A673 (cell line): Measurements from ENCODE around the gene TIMM8A. TPM values are rescaled to one million over a fixed set of nuclear protein-coding genes. Genes with fewer than 3 reads are reported as not detected.

Experiments
- BruUV-seq: library from RNA; stranded (reverse); fragments of 400-500 nt; replicated peaks from 2 replicates; lab custom pipeline; 2021; lab: Mats Ljungman, UMichigan
- CTCF ChIA-PET: fragments of 300-600 bp; sonication (Branson Sonifier 250); formaldehyde crosslinking; loops from one replicate; lab custom pipeline; 2022; ENCODE audit warnings: antibody characterized with exemption; lab: Charles Lee
- POLR2A ChIA-PET: fragments of 300-600 bp; sonication (Branson Sonifier 250); formaldehyde crosslinking; loops from one replicate; lab custom pipeline; 2022; ENCODE audit warnings: antibody characterized with exemption; ENCODE audit not compliant: low non-redundant PET; lab: Charles Lee
- DNase-seq: peaks from one replicate; pipeline ENCODE4 v3.0.0-alpha.2; 2015; ENCODE audit warnings: low spot score
- H3K27ac ChIP-seq: fragments of 200-600 bp; sonication (generic); 2 replicates; pipeline ENCODE4 v1.5.1; 2016; ENCODE audit warnings: mixed run types, low read depth, mild to moderate bottlenecking, mixed read lengths, antibody characterized with exemption, low read length; ENCODE audit not compliant: poor library complexity, severe bottlenecking
- H3K27me3 ChIP-seq: fragments of 200-600 bp; sonication (generic); replicated peaks from 2 replicates; pipeline ENCODE4 v1.6.1; 2017; ENCODE audit warnings: mixed run types, low read depth, mild to moderate bottlenecking, mixed read lengths, antibody characterized with exemption, low read length; ENCODE audit not compliant: insufficient read depth, poor library complexity
- H3K36me3 ChIP-seq: fragments of 200-600 bp; sonication (generic); 2 replicates; pipeline ENCODE4 v1.6.1; 2016; ENCODE audit warnings: mixed run types, mild to moderate bottlenecking, mixed read lengths, antibody characterized with exemption, low read length; ENCODE audit not compliant: insufficient read depth, poor library complexity, severe bottlenecking
- H3K4me1 ChIP-seq: fragments of 200-600 bp; sonication (generic); 2 replicates; pipeline ENCODE4 v1.6.1; 2017; ENCODE audit warnings: mixed run types, mild to moderate bottlenecking, mixed read lengths, antibody characterized with exemption, low read length; ENCODE audit not compliant: insufficient read depth, poor library complexity, severe bottlenecking
- H3K4me3 ChIP-seq: fragments of 200-600 bp; sonication (generic); 2 replicates; pipeline ENCODE4 v1.5.1; 2016; ENCODE audit warnings: low read depth, mixed run types, mild to moderate bottlenecking, mixed read lengths, low read length; ENCODE audit not compliant: poor library complexity, severe bottlenecking
- H3K9me3 ChIP-seq: fragments of 200-600 bp; sonication (generic); 2 replicates; pipeline ENCODE4 v1.6.1; 2016; ENCODE audit warnings: mixed run types, low read depth, mild to moderate bottlenecking, mixed read lengths, antibody characterized with exemption, low read length; ENCODE audit not compliant: poor library complexity, severe bottlenecking
- EZH2 ChIP-seq: fragments of 200-600 bp; sonication (generic); IDR thresholded peaks from 2 replicates; pipeline ENCODE4 v1.6.1; 2017; ENCODE audit warnings: borderline replicate concordance, low read depth, mild to moderate bottlenecking, mixed read lengths, antibody characterized with exemption, low read length; ENCODE audit not compliant: poor library complexity, severe bottlenecking
- intact Hi-C: fragments of 100-400 bp; cut with micrococcal nuclease; formaldehyde crosslinking; loops from one replicate; pipeline ENCODE4 v1.10.0; 2022; ENCODE audit not compliant: unreplicated experiment
- total RNA-seq: library from RNA; stranded (reverse); gene quantifications from 2 replicates; pipeline ENCODE4 v1.2.3, GENCODE V29; 2021
- TF ChIP-seq, protein P1 (sequence below): fragments of 300-800, 200-600 bp; sonication (generic); conservative IDR thresholded peaks from 2 replicates; pipeline ENCODE4 v1.5.1; 2017; ENCODE audit warnings: low read depth, mild to moderate bottlenecking, antibody characterized with exemption, low read length, moderate library complexity, mixed read lengths

TIMM8A gene
- total RNA-seq, 1 experiment from 2014 or later: 44.5 TPM

DNA sequence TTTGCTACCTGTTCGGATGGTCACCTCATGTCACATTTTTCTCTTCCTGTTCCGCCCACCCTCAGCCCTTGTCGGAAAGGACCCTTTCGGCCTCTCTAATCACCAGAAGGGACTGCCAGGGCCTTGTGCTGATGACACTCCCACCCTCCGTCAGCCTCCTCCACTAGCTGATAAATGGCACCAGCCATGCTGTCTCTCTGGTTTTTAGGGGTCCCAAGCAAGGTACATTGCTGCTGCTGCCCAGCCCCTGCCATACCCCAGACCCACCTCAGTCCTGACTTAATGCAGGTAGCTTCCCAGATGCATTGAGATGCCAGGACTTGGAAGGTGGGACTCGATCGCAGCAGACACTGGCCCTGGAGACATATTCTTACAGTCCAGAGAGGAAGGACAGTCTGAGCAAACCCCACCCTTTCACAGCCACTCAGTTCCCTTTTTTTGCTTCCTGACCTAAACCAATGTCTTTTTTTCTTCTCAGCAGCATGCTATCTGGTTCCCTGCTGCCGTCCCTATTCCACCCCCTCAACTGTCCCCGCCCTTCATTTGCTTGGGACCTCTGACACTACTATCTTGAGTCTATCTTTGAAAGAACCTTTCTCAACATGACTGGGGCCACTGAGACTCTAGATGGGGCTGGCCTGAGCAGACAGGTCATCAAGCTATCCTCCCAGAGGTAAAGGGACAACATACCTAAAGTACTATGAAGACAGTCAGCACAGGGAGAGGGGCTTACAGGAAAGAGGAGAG lies 37.4 kb upstream of the TIMM8A start, which contains the start of gene BTK:
BTK (minus strand) TSS at position 397 of the 747 bp plus-strand sequence. CDS start 10,907 bp downstream, outside the sequence.
- intact Hi-C loops: no loop called here
- TF ChIP-seq, protein P1, sequence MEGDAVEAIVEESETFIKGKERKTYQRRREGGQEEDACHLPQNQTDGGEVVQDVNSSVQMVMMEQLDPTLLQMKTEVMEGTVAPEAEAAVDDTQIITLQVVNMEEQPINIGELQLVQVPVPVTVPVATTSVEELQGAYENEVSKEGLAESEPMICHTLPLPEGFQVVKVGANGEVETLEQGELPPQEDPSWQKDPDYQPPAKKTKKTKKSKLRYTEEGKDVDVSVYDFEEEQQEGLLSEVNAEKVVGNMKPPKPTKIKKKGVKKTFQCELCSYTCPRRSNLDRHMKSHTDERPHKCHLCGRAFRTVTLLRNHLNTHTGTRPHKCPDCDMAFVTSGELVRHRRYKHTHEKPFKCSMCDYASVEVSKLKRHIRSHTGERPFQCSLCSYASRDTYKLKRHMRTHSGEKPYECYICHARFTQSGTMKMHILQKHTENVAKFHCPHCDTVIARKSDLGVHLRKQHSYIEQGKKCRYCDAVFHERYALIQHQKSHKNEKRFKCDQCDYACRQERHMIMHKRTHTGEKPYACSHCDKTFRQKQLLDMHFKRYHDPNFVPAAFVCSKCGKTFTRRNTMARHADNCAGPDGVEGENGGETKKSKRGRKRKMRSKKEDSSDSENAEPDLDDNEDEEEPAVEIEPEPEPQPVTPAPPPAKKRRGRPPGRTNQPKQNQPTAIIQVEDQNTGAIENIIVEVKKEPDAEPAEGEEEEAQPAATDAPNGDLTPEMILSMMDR: no peak
- no peak for TF ChIP-seq EZH2
- ChIA-PET POLR2A (no interaction called here), CTCF (no interaction called here)
- Histone ChIP-seq H3K27me3 (no peaks in the 10 kb centered on the region), H3K4me1 (no peaks in the 10 kb centered on the region), H3K4me3 (no peak within 1 kb of the TSS), H3K27ac (no peak within 1 kb of the TSS), H3K36me3 (no peaks in the 10 kb centered on the region), H3K9me3 (no peaks in the 10 kb centered on the region)
- BruUV-seq: no TSS peak
- no peak for DNase-seq

DNA sequence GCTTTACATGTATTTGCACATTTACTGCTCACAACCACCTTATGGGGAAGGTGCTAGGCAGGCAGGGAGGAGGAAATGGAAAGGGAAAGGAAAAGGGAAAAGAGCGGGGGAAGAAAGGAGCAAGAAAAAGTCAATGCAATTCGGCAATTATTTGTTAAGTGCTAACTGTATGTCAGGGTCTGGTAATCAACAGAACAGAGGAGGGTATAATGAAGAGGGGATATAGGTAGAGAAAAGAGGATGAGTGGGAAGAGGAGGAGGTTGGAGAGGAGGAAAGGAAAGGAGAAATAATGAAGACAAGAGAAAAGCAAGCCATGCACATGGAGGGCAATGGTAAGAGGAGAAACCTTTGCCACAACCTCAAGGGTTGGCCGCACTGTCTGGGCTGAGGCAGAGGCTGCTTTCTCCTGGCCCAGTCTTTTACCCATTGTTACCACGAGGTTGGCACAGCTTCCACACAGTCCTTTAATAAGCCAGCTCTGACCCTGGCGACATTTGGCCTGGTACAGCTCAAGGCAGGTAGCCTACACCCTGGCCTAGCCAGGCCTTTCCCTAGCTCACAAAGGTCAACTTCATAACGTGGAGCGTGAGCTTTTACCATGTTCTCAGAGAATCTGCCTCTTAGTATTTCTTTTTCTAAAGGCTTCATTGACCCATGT lies 36.6 kb upstream of the TIMM8A start:
- ChIA-PET POLR2A (no interaction called here), CTCF (no interaction called here)
- Histone ChIP-seq H3K4me3 (no peak overlapping the region), H3K9me3 (no peaks in the 10 kb centered on the region), H3K36me3 (no peaks in the 10 kb centered on the region), H3K27me3 (no peaks in the 10 kb centered on the region), H3K27ac (no peak overlapping the region), H3K4me1 (no peaks in the 10 kb centered on the region)
- no peak for DNase-seq
- BruUV-seq: no TSS peak
- intact Hi-C loops: no loop called here
- TF ChIP-seq EZH2: no peak
- TF ChIP-seq, protein P1: no peak

DNA sequence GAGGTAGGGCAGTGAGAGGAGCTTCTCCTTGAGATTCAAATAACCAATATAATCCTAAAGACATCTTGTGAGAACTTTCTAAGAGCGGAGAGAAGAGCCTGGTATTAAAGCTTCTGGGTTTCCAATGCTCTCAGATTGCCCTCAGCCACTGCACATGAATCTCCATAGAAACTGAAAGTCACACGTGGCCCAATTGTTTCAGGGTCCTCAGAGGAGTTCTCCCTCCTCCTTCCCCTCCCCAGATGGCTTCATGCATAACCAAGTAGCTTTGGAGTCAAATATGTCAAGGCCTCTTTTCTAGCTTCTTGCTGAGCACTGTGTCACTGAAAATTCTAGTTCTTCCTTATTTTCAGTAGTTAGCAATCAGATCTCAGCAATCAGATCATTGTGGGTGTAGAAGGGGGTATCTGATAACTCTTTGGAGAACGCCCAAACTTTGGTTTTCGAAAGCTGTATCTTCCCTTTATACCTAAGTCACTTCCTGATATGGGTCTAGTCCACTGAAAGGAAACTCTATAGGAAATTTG lies 35.2 kb upstream of the TIMM8A start:
- no peaks in the 10 kb centered on the region for H3K36me3 ChIP-seq
- ChIA-PET POLR2A (no interaction called here), CTCF (no interaction called here)
- H3K27me3 ChIP-seq: no peaks in the 10 kb centered on the region
- no peak for DNase-seq
- TF ChIP-seq, protein P1: no peak
- TF ChIP-seq EZH2: no peak
- H3K4me1 ChIP-seq: no peaks in the 10 kb centered on the region
- H3K27ac ChIP-seq: no peak overlapping the region
- H3K4me3 ChIP-seq: no peak overlapping the region
- H3K9me3 ChIP-seq: no peaks in the 10 kb centered on the region
- no TSS peak for BruUV-seq
- intact Hi-C loops: no loop called here
